Astrocyte (in vitro differentiated cells and primary cell): ENCODE measurements around the gene MAPK10.

Experiments used
- EZH2 ChIP-seq: IDR thresholded peaks from 2 replicates; pipeline ENCODE4 v1.6.1; 2012; ENCODE audit warnings: mild to moderate bottlenecking, low read length, inconsistent platforms; ENCODE audit not compliant: insufficient read depth
- TF ChIP-seq, protein P1 (sequence below): IDR thresholded peaks from 2 replicates; pipeline ENCODE4 v1.5.1; 2011; ENCODE audit warnings: low read depth, mild to moderate bottlenecking, inconsistent platforms, low read length, moderate library complexity; ENCODE audit not compliant: insufficient read depth

DNA sequence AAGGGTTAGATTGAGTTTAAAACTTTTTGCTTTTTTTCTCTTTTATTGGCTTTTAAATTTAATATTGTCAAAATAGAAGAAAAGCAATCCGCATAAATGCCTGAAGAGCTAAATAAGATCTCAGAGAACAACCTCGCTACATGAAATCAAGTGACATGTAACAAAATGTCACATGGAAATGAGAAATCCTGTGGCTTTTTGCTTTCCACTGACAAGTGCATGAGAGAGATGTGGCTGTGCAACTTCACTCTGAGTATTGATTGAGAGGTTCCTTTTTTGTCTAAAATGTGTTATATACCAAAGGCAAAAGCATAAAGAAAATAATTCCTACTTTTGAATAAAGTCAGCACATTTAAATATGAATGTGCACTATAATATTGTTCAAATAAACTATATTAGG lies 263.5 kb downstream of the MAPK10 start:
- TF ChIP-seq, protein P1, sequence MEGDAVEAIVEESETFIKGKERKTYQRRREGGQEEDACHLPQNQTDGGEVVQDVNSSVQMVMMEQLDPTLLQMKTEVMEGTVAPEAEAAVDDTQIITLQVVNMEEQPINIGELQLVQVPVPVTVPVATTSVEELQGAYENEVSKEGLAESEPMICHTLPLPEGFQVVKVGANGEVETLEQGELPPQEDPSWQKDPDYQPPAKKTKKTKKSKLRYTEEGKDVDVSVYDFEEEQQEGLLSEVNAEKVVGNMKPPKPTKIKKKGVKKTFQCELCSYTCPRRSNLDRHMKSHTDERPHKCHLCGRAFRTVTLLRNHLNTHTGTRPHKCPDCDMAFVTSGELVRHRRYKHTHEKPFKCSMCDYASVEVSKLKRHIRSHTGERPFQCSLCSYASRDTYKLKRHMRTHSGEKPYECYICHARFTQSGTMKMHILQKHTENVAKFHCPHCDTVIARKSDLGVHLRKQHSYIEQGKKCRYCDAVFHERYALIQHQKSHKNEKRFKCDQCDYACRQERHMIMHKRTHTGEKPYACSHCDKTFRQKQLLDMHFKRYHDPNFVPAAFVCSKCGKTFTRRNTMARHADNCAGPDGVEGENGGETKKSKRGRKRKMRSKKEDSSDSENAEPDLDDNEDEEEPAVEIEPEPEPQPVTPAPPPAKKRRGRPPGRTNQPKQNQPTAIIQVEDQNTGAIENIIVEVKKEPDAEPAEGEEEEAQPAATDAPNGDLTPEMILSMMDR, result no peak
- TF ChIP-seq EZH2, result no peak
